Activated CD4-positive, alpha-beta T cell treated with anti-CD3 and anti-CD28 coated beads for 4 hours (primary cell): ENCODE measurements around the gene SCYGR8.

Experiments used
- DNase-seq, 2 donors: peaks; one replicate each; pipeline ENCODE4 v3.0.0-alpha.2; 2020

SCYGR8 gene

GRCh38 chr2:227761740-227762476, 16.2 kb downstream of the SCYGR8 start:
- DNase-seq: no peak

- DNase-seq: no peak
Observed at GRCh38 chr2:227765788-227766372, 20.2 kb downstream of the SCYGR8 start.

DNA sequence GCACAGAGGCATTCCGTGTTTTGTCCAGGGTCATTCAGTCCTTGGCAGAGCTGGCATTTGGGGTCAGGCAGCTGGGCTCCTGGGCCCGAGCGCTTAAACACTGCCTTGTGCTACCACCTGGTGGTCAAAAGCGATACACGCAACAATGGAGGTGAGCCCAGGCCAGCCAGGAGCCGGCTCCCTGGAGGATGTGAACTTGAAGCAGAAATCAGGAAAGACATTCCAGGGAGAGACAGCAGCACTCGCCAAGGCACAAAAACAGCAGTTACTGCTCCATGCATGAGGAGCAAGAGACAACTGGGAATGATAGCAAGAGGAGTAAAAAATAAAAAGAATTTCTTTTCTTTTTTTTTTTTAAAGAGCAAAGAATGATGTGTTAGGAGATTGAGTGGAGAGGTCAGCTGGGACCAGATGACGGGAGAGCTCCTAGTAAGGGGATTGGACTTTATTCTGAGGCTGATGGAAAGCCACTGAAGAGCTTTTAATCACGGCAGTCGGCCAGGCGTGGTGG, 20.7 kb downstream of the SCYGR8 start:
- DNase-seq: peak; percentile 55 to 59

GRCh38 chr2:227767830-227768229, 22.1 kb downstream of the SCYGR8 start:
- no peak for DNase-seq

- no peak for DNase-seq
Observed at GRCh38 chr2:227772197-227772661, 26.5 kb downstream of the SCYGR8 start.

- DNase-seq: no peak
Observed at GRCh38 chr2:227772932-227773331, 27.2 kb downstream of the SCYGR8 start.

DNA sequence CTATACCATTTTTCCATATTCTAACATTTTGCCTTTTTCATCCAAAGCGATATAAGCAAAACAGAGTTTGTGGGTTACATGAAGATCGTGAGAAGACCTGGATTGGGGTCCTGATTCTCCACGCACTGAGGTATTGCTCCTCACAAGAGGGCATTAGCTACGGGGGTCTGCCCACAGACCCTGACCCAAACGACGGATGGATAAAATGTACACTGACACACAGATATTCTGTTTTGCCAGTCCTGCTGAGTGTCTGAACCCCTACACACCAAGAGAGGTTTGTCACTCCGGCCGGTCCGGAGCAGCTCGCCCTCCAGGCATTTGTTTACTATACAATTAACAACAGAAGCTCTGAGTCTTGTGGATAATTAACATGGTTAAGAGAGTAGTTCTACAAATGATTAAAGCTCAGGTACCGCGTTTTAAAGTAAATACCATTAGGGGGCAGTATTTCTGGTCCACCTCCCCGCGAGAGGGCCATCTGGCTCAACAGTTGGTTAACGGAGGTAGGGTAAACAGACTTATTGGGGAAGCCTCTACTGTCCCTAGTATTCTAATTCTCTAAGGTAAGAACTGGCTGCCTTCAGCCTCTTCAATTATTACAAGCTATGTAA, 28.4 kb downstream of the SCYGR8 start:
- peak in 1 of 2 donors; percentile 5 for DNase-seq

DNA sequence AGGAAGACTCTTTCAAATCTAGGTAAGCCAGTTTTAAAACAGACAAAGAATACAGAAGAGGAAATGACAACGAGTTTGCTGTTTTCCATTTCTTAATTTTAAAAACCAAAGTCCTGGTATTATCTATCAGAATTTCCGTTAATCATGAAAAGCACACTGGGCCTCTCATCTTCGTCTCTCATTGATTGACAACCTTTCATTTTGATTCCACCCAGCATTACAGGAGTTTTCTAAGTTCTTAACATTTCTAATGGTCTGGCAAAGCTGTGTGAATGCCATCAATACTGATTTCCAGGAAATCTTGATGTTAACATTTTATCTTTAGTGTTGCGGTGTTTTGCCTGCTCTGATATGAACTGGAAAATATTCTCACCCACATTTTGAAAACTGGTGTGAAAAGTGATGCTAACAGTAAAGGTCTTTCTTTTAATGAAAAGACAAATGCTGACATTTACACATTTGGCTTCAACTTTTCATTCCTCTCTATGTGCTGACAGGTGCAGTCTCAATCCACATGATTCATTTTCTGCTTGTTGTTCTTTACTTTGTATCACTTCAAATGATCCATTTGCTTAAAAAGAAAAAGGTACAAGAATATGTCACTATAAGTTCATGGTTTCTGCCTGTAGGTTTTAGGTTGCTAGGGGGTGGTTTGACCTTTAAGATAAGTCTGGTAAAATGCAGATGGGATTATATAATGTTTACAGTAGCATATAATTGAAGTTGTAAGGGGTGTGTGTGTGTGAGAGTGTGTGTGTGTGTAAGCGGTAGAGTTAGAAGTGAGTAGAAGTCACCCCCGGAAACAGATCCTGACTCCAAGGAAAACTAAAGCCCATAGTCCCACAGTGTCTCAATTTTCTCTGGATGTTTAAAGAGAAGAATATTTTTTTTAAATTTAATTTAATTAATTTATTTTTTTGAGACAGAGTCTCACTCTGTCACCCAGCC, 29.5 kb downstream of the SCYGR8 start:
- DNase-seq: no peak

DNA sequence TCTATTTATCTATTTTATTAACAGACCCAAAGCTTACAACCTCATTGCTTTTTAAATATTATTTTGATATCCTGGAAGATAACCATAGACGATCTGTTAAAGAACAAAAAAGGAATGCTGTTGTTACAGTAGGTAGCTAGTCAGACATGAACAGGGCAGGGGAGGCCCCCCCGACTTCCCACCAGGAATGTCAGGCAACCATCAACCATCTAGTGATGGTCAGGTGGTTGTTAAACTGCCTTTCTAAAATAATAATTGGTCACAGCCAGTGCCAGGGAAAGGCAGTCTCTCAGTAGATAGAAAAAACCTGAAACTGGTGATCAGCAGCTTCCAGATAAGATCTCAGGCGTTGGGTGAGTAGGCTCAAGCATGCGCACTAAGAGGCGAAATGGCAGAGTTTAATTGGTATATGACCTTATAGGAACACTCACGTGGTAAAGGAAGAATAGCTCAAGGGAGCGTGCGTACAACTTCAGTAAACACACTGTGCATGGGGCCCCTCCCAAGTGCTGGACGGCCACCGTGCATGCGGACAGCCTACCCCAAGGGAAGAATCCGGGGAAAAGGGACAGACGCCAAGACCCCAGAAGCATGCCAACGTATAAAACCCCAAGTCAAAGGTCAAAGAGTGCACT, 35.4 kb downstream of the SCYGR8 start:
- no peak for DNase-seq

DNA sequence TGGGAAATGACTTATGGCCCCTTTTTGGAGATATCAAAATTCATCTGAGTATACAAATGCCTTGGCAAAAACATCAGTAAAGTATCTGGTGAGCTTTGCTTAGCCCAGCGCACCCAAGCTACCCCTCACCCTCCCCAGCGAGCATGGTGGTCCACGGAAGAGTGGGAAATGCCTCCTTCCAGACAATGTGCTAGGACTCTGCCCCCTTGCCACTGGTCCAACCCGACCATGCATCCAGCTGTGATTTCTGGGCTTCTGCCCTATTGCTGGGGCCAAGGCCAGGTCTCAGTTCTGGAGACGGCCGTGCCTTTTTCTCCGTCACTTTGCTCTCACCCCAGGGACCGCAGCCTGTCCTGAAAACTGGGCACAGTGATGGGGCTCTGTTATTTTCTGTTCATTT, 36.1 kb downstream of the SCYGR8 start:
- no peak for DNase-seq

- no peak for DNase-seq
Observed at GRCh38 chr2:227782804-227783203, 37.1 kb downstream of the SCYGR8 start.

DNA sequence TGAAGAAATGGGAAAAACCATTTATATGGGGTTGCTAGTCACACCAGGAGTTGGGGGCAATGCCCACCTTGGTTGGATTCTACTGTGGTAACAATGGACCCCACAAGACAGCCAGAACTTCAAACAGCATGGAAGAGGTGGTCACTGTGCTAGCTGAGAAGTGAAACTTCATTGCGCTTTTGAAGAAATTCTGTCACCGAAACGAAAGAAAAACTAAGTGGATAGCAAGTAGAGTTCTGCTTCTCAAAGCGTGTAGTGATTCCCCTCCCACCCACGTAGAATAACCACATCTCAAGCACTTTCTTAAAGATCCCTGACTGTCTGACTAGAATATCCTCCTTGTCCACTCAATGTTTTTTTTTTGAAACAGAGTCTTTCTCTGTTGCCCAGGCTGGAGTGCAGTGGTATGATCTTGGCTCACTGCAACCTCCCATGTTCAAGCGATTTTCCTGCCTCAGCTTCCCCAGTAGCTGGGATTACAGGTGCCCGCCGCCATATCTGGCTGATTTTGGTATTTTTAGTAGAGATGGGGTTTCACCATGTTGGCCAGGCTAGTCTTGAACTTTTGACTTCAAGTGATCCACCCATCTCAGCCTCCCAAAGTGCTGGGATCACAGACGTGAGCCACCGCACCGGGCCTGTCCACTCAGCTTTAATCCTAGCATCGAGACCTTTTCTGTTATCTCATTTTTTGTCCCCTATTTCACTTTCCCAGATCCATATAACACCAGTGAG, 37.9 kb downstream of the SCYGR8 start:
- peak in 1 of 2 donors; percentile 7 for DNase-seq

- DNase-seq: no peak
Observed at GRCh38 chr2:227785293-227785692, 39.6 kb downstream of the SCYGR8 start.

- no peak for DNase-seq
Observed at GRCh38 chr2:227788561-227789018, 42.9 kb downstream of the SCYGR8 start.

DNA sequence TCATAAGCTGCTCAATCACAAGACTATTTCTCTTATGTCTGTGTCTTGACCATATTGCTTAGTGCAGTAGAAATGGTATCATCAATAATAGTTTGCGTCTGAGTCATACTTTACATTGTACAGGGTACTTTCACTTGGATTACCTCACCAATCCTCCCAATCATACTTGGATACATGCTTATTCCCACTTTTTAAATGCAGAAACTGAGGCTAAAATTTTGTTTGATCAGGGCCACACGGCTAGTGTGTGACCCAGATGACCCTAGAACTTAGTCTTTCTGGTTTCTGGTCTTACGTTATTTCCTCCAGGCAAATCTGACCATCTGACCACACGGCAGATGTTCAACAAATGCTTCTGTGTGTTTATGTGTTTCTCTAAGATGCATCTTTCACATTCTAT, 44.1 kb downstream of the SCYGR8 start:
- no peak for DNase-seq

DNA sequence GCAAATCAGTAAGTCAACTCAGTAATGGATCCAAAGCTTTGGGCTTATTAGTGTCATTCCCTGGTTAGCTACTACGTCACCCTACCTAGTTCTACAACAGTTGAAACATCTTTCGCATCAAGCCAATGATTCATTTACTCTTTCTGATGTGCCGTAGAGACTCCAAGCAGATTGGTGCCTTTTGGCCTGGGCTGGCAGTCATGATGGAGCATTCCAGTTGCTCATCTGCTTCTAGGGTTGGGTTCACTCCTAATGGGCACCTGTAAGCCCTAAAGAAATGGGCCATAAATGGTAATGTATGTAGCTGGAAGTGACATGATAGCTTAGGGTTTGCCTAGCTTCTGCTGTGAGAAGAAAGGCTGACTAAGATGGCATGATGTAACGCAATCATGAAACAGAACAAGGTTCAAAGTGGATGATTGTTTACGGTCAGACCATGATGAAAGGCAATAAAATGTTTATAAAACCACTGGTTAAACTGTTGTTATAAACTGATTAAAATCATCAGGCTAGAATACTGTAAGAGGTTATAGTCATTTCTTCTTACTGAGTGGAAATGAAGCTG, 47.5 kb downstream of the SCYGR8 start:
- no peak for DNase-seq
